Measurements from ENCODE around the gene OSBPL5.

- TF ChIP-seq CTCF (IDR thresholded peaks at IDR 0.05) (no peak), EZH2phosphoT487 (IDR thresholded peaks at IDR 0.05) (no peak)
These were observed 48.7 kb upstream of the OSBPL5 start for GRCh38 chr11:3213659-3214419.
